IMR-90 (cell line): ENCODE results near the gene ALG6. TPM values are rescaled to one million over a fixed set of nuclear protein-coding genes. Genes with fewer than 3 reads are reported as not detected.

Experiments used
- ATAC-seq: fragments of 200-7000 bp; cut with Tn5 transposase; 2 replicates; pipeline ENCODE4 v1.9.1; 2020; ENCODE audit warnings: low read depth, mild to moderate bottlenecking, moderate library complexity
- BruUV-seq: library from RNA; stranded (reverse); fragments of 400-500 nt; replicated peaks from 2 replicates; lab custom pipeline; 2021; lab: Mats Ljungman, UMichigan
- CTCF ChIA-PET: fragments of 300-600 bp; formaldehyde crosslinking; extraction: SDS; loops from one replicate; lab custom pipeline; 2021; ENCODE audit warnings: antibody characterized with exemption; lab: Yijun Ruan, JAX
- POLR2A ChIA-PET: fragments of 300-600 bp; sonication (Branson Sonifier 250); formaldehyde crosslinking; loops from one replicate; lab custom pipeline; 2022; ENCODE audit warnings: antibody characterized with exemption; ENCODE audit not compliant: unreplicated experiment; lab: Charles Lee
- DNase-seq: peaks from one replicate; pipeline ENCODE4 v3.0.0; 2013
- H2AFZ ChIP-seq: replicated peaks from 2 replicates; pipeline ENCODE3; 2013; ENCODE audit warnings: low read length, mild to moderate bottlenecking; ENCODE audit not compliant: poor library complexity
- H2AK5ac ChIP-seq: 2 replicates; pipeline ENCODE4 v1.6.1; 2013; ENCODE audit warnings: low read depth, low read length, inconsistent platforms
- H2AK9ac ChIP-seq: replicated peaks from 2 replicates; pipeline ENCODE3; 2013; ENCODE audit warnings: mild to moderate bottlenecking, low read depth, low read length, moderate library complexity; ENCODE audit not compliant: poor library complexity
- H2BK120ac ChIP-seq: 2 replicates; pipeline ENCODE4 v1.6.1; 2013; ENCODE audit warnings: low read depth, low read length, inconsistent platforms
- H2BK15ac ChIP-seq: 3 replicates; pipeline ENCODE4 v1.6.1; 2013; ENCODE audit warnings: low read depth, low read length, inconsistent platforms
- H2BK20ac ChIP-seq: 2 replicates; pipeline ENCODE4 v1.6.1; 2013; ENCODE audit warnings: low read depth, mild to moderate bottlenecking, inconsistent platforms, low read length, moderate library complexity
- H2BK5ac ChIP-seq: 2 replicates; pipeline ENCODE4 v1.6.1; 2013; ENCODE audit warnings: mild to moderate bottlenecking, low read depth, low read length, inconsistent platforms; ENCODE audit not compliant: poor library complexity, severe bottlenecking
- H3K14ac ChIP-seq: replicated peaks from 2 replicates; pipeline ENCODE4 v1.6.1; 2013; ENCODE audit warnings: low read depth, low read length, inconsistent platforms
- H3K18ac ChIP-seq: 2 replicates; pipeline ENCODE4 v1.6.1; 2013; ENCODE audit warnings: low read depth, low read length, control low read depth
- H3K23ac ChIP-seq: 2 replicates; pipeline ENCODE4 v1.6.1; 2013; ENCODE audit warnings: low read depth, low read length, inconsistent platforms
- H3K27ac ChIP-seq: 2 replicates; pipeline ENCODE4 v1.5.1; 2013; ENCODE audit warnings: mild to moderate bottlenecking, control low read depth, low read length; ENCODE audit not compliant: insufficient read depth
- H3K27me3 ChIP-seq: 2 replicates; pipeline ENCODE4 v1.6.1; 2013; ENCODE audit warnings: low read length; ENCODE audit not compliant: control insufficient read depth, insufficient read depth
- H3K36me3 ChIP-seq: 2 replicates; pipeline ENCODE4 v1.6.1; 2013; ENCODE audit warnings: low read length, mixed read lengths; ENCODE audit not compliant: control insufficient read depth, insufficient read depth
- H3K4ac ChIP-seq: 2 replicates; pipeline ENCODE4 v1.6.1; 2013; ENCODE audit warnings: low read depth, low read length, inconsistent platforms
- H3K4me1 ChIP-seq: 2 replicates; pipeline ENCODE4 v1.6.1; 2013; ENCODE audit warnings: low read length, mixed read lengths; ENCODE audit not compliant: control insufficient read depth, insufficient read depth
- H3K4me2 ChIP-seq: 2 replicates; pipeline ENCODE4 v1.6.1; 2013; ENCODE audit warnings: low read depth, mild to moderate bottlenecking, control low read depth, low read length, moderate library complexity
- H3K4me3 ChIP-seq: 2 replicates; pipeline ENCODE4 v1.5.1; 2013; ENCODE audit warnings: low read depth, mild to moderate bottlenecking, control low read depth, low read length, moderate library complexity; ENCODE audit not compliant: insufficient read depth
- H3K56ac ChIP-seq: 2 replicates; pipeline ENCODE4 v1.6.1; 2013; ENCODE audit warnings: low read length, inconsistent platforms; ENCODE audit not compliant: insufficient read depth; ENCODE audit errors: extremely low read depth
- H3K79me1 ChIP-seq, 2 experiments: 2 replicates each; pipeline ENCODE4 v1.6.1; 2013; ENCODE audit warnings: low read length in 2 of 2, inconsistent platforms in 1 of 2, low read depth in 1 of 2
- H3K9ac ChIP-seq: 2 replicates; pipeline ENCODE4 v1.6.1; 2013; ENCODE audit warnings: low read depth, low read length, control low read depth
- H3K9me1 ChIP-seq: 2 replicates; pipeline ENCODE4 v1.6.1; 2013; ENCODE audit warnings: low read length, inconsistent platforms; ENCODE audit not compliant: insufficient read depth
- H3K9me3 ChIP-seq: 2 replicates; pipeline ENCODE4 v1.6.1; 2013; ENCODE audit warnings: low read length; ENCODE audit not compliant: control insufficient read depth, insufficient read depth
- H4K20me1 ChIP-seq: 2 replicates; pipeline ENCODE4 v1.6.1; 2013; ENCODE audit warnings: low read length, inconsistent platforms; ENCODE audit not compliant: insufficient read depth
- H4K5ac ChIP-seq: 2 replicates; pipeline ENCODE4 v1.6.1; 2013; ENCODE audit warnings: mild to moderate bottlenecking, low read depth, low read length, control low read depth
- H4K8ac ChIP-seq, 2 experiments: 2 replicates each; pipeline ENCODE4 v1.6.1; 2013; ENCODE audit warnings: low read depth in 2 of 2, low read length in 2 of 2, control low read depth in 1 of 2, inconsistent platforms in 1 of 2
- H4K91ac ChIP-seq: 2 replicates; pipeline ENCODE4 v1.6.1; 2013; ENCODE audit warnings: low read depth, low read length, inconsistent platforms; ENCODE audit not compliant: insufficient read depth
- CEBPB ChIP-seq: IDR thresholded peaks from 2 replicates; pipeline ENCODE4 v1.6.1; 2012; ENCODE audit warnings: low read depth, low read length, improper control_type of control experiment
- NFE2L2 ChIP-seq: fragments of 150-350 bp; IDR thresholded peaks from 2 replicates; pipeline ENCODE4 v1.6.1; 2016; ENCODE audit warnings: low read depth, mild to moderate bottlenecking, low read length
- RCOR1 ChIP-seq: IDR thresholded peaks from 2 replicates; pipeline ENCODE4 v1.6.1; 2012; ENCODE audit warnings: mild to moderate bottlenecking, low read length, improper control_type of control experiment; ENCODE audit not compliant: insufficient replicate concordance
- SMC3 ChIP-seq: fragments of 150-350 bp; IDR thresholded peaks from 2 replicates; pipeline ENCODE4 v1.6.1; 2016; ENCODE audit warnings: low read depth, mild to moderate bottlenecking, antibody characterized with exemption, low read length, moderate library complexity
- WGBS, 2 experiments: methylation state at CpG; one replicate each; pipeline versions ENCODE4 v1.1.5 to v1.1.7; 2013; ENCODE audit warnings: missing lambda C conversion rate in 2 of 2; ENCODE audit not compliant: insufficient read length in 1 of 2; ENCODE audit errors: extremely low coverage in 2 of 2; 5-methylcytosine and 5-hydroxymethylcytosine counted together
- dilution Hi-C: fragments of 300-500 bp; cut with HindIII; formaldehyde crosslinking; loops from one replicate; pipeline ENCODE4 v1.14.3; 2018; ENCODE audit warnings: low sequenced_read_pairs; ENCODE audit not compliant: unreplicated experiment
- in situ Hi-C: fragments of 300-500 bp; cut with MboI; formaldehyde crosslinking; loops from 3 replicates; pipeline ENCODE4 v1.14.3; 2019; ENCODE audit warnings: low sequenced_read_pairs, inconsistent platforms, mixed read lengths
- intact Hi-C: fragments of 100-400 bp; cut with micrococcal nuclease; formaldehyde crosslinking; loops from 2 replicates; pipeline ENCODE4 v1.10.0; 2022
- polyA plus RNA-seq, 3 experiments: library from polyadenylated mRNA; depleted of rRNA; stranded (reverse); fragments of >200 nt; gene quantifications; 2 replicates each; pipeline ENCODE4 v1.2.3, GENCODE V29; 2012; ENCODE audit warnings: low replicate concordance in 1 of 3
- total RNA-seq: library from RNA; depleted of rRNA; stranded (reverse); fragments of >200 nt; gene quantifications from 2 replicates; pipeline ENCODE4 v1.2.3, GENCODE V29; 2012

ALG6 gene
- total and polyA plus RNA-seq, 2 of the 4 experiments (the other 2 are of a cell fraction), result 4.8 to 6.5 TPM

GRCh38 chr1:63463248-63463647 is 95.8 kb downstream of the ALG6 start:
- no peak overlapping the region for H4K8ac ChIP-seq
- no peak overlapping the region for H3K56ac ChIP-seq
- H3K4me1 ChIP-seq, result no peaks in the 10 kb centered on the region
- no peaks in the 10 kb centered on the region for H3K9me1 ChIP-seq
- no peak overlapping the region for H3K4me3 ChIP-seq
- DNase-seq (peak; percentile 37), ATAC-seq (no peak)
- H2BK15ac ChIP-seq, result no peak overlapping the region
- in situ Hi-C loops (no loop called here), intact Hi-C loops (no loop called here), dilution Hi-C loops (no loop called here)
- H2BK5ac ChIP-seq, result no peak overlapping the region
- H3K27ac ChIP-seq, result no peak overlapping the region
- no peaks in the 10 kb centered on the region for H3K79me1 ChIP-seq
- no peak overlapping the region for H2AFZ ChIP-seq
- no peaks in the 10 kb centered on the region for H3K36me3 ChIP-seq
- no peak overlapping the region for H3K14ac ChIP-seq
- no peak overlapping the region for H2AK5ac ChIP-seq
- POLR2A ChIA-PET, result interaction anchor here (0.7 kb wide), 1 partner anchor 40 kb away, joined by 3 read pairs; no protein-coding TSS in a partner anchor
- H3K4ac ChIP-seq, result no peak overlapping the region
- H4K5ac ChIP-seq, result no peak overlapping the region
- H3K4me2 ChIP-seq, result no peak overlapping the region
- no peak overlapping the region for H3K18ac ChIP-seq
- WGBS, 2 experiments, result no CpG with 5 or more reads among the region's 3 CpGs
- 0 out of 2 replicates have a peak, but pooled peaks cover 2% of the 10 kb centered on the region for H3K9me3 ChIP-seq
- H4K91ac ChIP-seq, result no peak overlapping the region
- no peak overlapping the region for H2AK9ac ChIP-seq
- H2BK20ac ChIP-seq, result no peak overlapping the region
- no peak overlapping the region for H3K9ac ChIP-seq
- TF ChIP-seq CEBPB, result peak; percentile 30; the same call in 1 of the 2 replicates
- TF ChIP-seq RCOR1, result no peak
- no peak for TF ChIP-seq NFE2L2
- no peak for TF ChIP-seq SMC3
- BruUV-seq, result no TSS peak
- CTCF ChIA-PET, result no interaction called here
- no peaks in the 10 kb centered on the region for H4K20me1 ChIP-seq
- H3K27me3 ChIP-seq, result no peaks in the 10 kb centered on the region
- no peak overlapping the region for H2BK120ac ChIP-seq
- no peak overlapping the region for H3K23ac ChIP-seq
